ENCODE measurements around the gene RPL41. TPM values are rescaled to one million over a fixed set of nuclear protein-coding genes. Genes with fewer than 3 reads are reported as not detected.
"Not testable (repeated sequence)": the region's sequence is repeated elsewhere in the genome, so short reads cannot be mapped to it uniquely, and the experiment has no call there.

Gene RPL41
- 12,117 TPM for polyA plus RNA-seq (2012; ENCODE audit: low read depth, missing spikeins)

- TF ChIP-seq POLR2A (IDR thresholded peaks at IDR 0.05; ENCODE audit: low read depth, low read length) (peak; percentile 100), POU2F2 (IDR thresholded peaks at IDR 0.05; ENCODE audit: low read depth, low read length) (peak; percentile 96), PAX5 (IDR thresholded peaks at IDR 0.05; ENCODE audit: insufficient read depth, low read length, severe bottlenecking) (no peak), POLR2AphosphoS5 (IDR thresholded peaks at IDR 0.05; ENCODE audit: low read depth, low read length) (peak; percentile 100), TAF1 (IDR thresholded peaks at IDR 0.05; ENCODE audit: low read depth, low read length) (peak; percentile 99), SPI1 (IDR thresholded peaks at IDR 0.05; ENCODE audit: low read depth, low read length) (peak; percentile 79)
- FAIRE-seq (peak; percentile 94), DNase-seq (ENCODE audit: insufficient read length, low spot score) (no peak)
Measured at GRCh38 chr12:56116267-56117081, at the start of gene RPL41. RPL41 (plus strand) TSS chr12:56116633.

GRCh38 chr12:56071648-56072047 is 44.8 kb upstream of the RPL41 start:
- TF ChIP-seq POLR2A (IDR thresholded peaks at IDR 0.05; ENCODE audit: low read depth, low read length) = no peak
- no peak for TF ChIP-seq POLR2AphosphoS5 (IDR thresholded peaks at IDR 0.05; ENCODE audit: low read depth, low read length)
- no peak for TF ChIP-seq PAX5 (IDR thresholded peaks at IDR 0.05; ENCODE audit: insufficient read depth, low read length, severe bottlenecking)
- TF ChIP-seq TAF1 (IDR thresholded peaks at IDR 0.05; ENCODE audit: low read depth, low read length) = no peak
- no peak for TF ChIP-seq POU2F2 (IDR thresholded peaks at IDR 0.05; ENCODE audit: low read depth, low read length)
- TF ChIP-seq SPI1 (IDR thresholded peaks at IDR 0.05; ENCODE audit: low read depth, low read length) = no peak
- no peak for FAIRE-seq
- no peak for DNase-seq (ENCODE audit: insufficient read length, low spot score)

DNA sequence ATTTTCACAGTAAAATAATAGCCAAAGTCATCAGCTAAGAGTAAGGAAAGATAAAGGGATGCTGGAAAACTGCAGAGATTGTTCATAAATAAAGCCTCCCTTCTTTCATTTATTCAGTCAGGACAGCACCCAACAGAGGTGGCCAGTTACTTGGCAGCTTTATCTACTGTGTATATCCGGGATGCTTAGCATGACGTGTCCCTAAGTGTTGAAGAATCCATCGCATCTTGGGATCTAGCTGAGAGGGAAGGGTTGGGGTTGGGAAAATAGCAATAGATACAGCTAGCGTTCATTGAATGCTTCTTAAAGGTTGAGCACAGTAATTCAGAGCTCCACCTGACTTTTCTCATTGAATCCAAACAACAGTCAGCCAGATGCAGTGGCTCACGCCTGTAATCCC is 42.0 kb upstream of the RPL41 start:
- no peak for TF ChIP-seq PAX5 (IDR thresholded peaks at IDR 0.05; ENCODE audit: insufficient read depth, low read length, severe bottlenecking)
- TF ChIP-seq POLR2AphosphoS5 (IDR thresholded peaks at IDR 0.05; ENCODE audit: low read depth, low read length) = no peak
- TF ChIP-seq POLR2A (IDR thresholded peaks at IDR 0.05; ENCODE audit: low read depth, low read length) = no peak
- no peak for TF ChIP-seq TAF1 (IDR thresholded peaks at IDR 0.05; ENCODE audit: low read depth, low read length)
- FAIRE-seq (no peak), DNase-seq (ENCODE audit: insufficient read length, low spot score) (no peak)

- DNase-seq (ENCODE audit: insufficient read length, low spot score); FAIRE-seq: not testable (repeated sequence)
Measured at GRCh38 chr12:56077966-56078365, 38.5 kb upstream of the RPL41 start.

DNA sequence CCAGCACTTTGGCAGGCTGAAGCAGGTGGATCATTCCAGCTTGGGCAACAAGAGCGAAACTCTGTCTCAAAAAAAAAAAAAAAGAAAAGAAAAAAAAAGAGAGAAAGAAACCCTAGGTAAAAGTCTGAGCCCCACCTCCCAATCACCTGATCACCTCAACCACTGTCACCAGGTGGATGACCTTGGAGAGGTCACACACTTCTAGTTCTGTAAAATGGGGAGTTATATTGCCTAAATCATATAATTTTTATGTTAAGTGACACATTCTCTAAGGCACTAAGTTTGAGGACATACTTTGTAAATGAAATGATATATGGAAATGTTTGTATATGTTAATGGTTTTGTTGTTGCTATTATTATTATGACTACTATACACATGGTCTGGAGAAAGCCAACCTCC is 38.0 kb upstream of the RPL41 start:
- DNase-seq (ENCODE audit: insufficient read length, low spot score) = no peak
- FAIRE-seq = no peak
- TF ChIP-seq TAF1 (IDR thresholded peaks at IDR 0.05; ENCODE audit: low read depth, low read length) = no peak
- TF ChIP-seq POLR2A (IDR thresholded peaks at IDR 0.05; ENCODE audit: low read depth, low read length) = no peak
- TF ChIP-seq SPI1 (IDR thresholded peaks at IDR 0.05; ENCODE audit: low read depth, low read length) = no peak
- no peak for TF ChIP-seq POU2F2 (IDR thresholded peaks at IDR 0.05; ENCODE audit: low read depth, low read length)
- TF ChIP-seq POLR2AphosphoS5 (IDR thresholded peaks at IDR 0.05; ENCODE audit: low read depth, low read length) = no peak
- no peak for TF ChIP-seq PAX5 (IDR thresholded peaks at IDR 0.05; ENCODE audit: insufficient read depth, low read length, severe bottlenecking)

GRCh38 chr12:56078931-56079722 is 37.3 kb upstream of the RPL41 start:
- peak; percentile 83 for DNase-seq (ENCODE audit: insufficient read length, low spot score)
- no peak for TF ChIP-seq POU2F2 (IDR thresholded peaks at IDR 0.05; ENCODE audit: low read depth, low read length)
- no peak for TF ChIP-seq POLR2A (IDR thresholded peaks at IDR 0.05; ENCODE audit: low read depth, low read length)
- no peak for TF ChIP-seq TAF1 (IDR thresholded peaks at IDR 0.05; ENCODE audit: low read depth, low read length)
- TF ChIP-seq PAX5 (IDR thresholded peaks at IDR 0.05; ENCODE audit: insufficient read depth, low read length, severe bottlenecking) = no peak
- no peak for TF ChIP-seq SPI1 (IDR thresholded peaks at IDR 0.05; ENCODE audit: low read depth, low read length)
- TF ChIP-seq POLR2AphosphoS5 (IDR thresholded peaks at IDR 0.05; ENCODE audit: low read depth, low read length) = no peak
- FAIRE-seq = no peak

GRCh38 chr12:56079723-56080555 is 36.5 kb upstream of the RPL41 start, which contains the start of gene ERBB3:
ERBB3 (plus strand) TSS chr12:56080165; CDS start chr12:56080301, 136 bp downstream.
- DNase-seq (ENCODE audit: insufficient read length, low spot score) = peak; percentile 61
- no peak for TF ChIP-seq TAF1 (IDR thresholded peaks at IDR 0.05; ENCODE audit: low read depth, low read length)
- no peak for TF ChIP-seq POLR2AphosphoS5 (IDR thresholded peaks at IDR 0.05; ENCODE audit: low read depth, low read length)
- TF ChIP-seq SPI1 (IDR thresholded peaks at IDR 0.05; ENCODE audit: low read depth, low read length) = no peak
- TF ChIP-seq PAX5 (IDR thresholded peaks at IDR 0.05; ENCODE audit: insufficient read depth, low read length, severe bottlenecking) = no peak
- no peak for TF ChIP-seq POU2F2 (IDR thresholded peaks at IDR 0.05; ENCODE audit: low read depth, low read length)
- TF ChIP-seq POLR2A (IDR thresholded peaks at IDR 0.05; ENCODE audit: low read depth, low read length) = no peak
- FAIRE-seq = no peak

DNA sequence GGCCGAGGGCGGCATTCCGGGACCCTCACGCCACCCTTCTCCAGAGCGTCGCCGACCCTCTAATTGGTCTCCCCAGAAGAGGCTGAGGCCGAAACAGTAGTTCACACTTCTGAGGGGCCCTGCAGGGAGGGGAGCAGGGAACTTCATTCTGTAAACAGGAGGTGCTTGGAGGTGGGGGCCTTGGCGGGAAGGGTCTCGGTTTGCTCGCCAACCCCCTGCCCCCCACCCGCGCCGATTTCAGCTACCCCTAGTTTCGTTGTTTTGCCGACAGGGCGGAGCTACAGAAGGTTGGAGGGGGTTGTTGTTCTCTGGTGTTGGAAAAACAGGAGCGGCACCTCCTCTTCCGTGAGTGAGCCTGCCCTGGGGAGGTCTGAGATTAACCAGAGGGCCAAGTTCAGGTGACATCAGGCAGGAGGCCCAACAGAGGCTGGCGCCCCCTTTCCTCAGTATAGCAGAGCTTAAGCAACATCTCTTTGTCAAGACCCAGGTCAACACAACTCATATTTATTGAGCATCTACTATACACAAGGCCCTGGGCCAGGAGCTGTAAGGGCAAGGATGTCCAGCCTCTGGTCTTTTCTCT is 35.8 kb upstream of the RPL41 start:
- DNase-seq (ENCODE audit: insufficient read length, low spot score) = no peak
- FAIRE-seq = no peak
- TF ChIP-seq POU2F2 (IDR thresholded peaks at IDR 0.05; ENCODE audit: low read depth, low read length) (no peak), PAX5 (IDR thresholded peaks at IDR 0.05; ENCODE audit: insufficient read depth, low read length, severe bottlenecking) (no peak), SPI1 (IDR thresholded peaks at IDR 0.05; ENCODE audit: low read depth, low read length) (no peak), POLR2A (IDR thresholded peaks at IDR 0.05; ENCODE audit: low read depth, low read length) (no peak), TAF1 (IDR thresholded peaks at IDR 0.05; ENCODE audit: low read depth, low read length) (no peak), POLR2AphosphoS5 (IDR thresholded peaks at IDR 0.05; ENCODE audit: low read depth, low read length) (no peak)
